ENCODE data around the gene CEACAM19.
"Not testable (repeated sequence)": the region's sequence is repeated elsewhere in the genome, so short reads cannot be mapped to it uniquely, and the experiment has no call there.

CEACAM19 gene

DNA sequence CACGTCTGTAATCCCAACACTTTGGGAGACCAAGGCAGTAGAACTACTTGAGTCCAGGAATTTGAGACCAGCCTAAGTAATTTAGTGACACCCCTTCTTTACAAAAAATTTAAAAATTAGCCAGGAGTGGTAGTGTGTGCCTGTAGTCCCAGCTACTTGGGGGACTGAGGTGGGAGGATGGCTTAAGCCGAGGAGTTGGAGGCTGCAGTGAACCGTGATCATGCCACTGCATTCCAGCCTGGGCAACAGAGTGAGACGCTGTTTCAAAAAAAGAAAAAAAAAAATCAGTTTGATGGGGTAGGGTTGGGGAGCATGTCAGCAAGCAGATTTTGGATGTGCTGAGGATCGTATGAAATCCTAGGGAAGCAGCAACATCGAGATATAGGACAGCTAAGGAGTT, 4.2 kb downstream of the CEACAM19 start:
- DNase-seq (ENCODE audit: low spot score): no peak

GRCh38 chr19:44677019-44677811, 5.9 kb downstream of the CEACAM19 start:
- DNase-seq (ENCODE audit: low spot score): peak; percentile 30

- DNase-seq (ENCODE audit: low spot score): no peak
These were observed 9.3 kb downstream of the CEACAM19 start for GRCh38 chr19:44680536-44680935.

- no peak for DNase-seq (ENCODE audit: low spot score)
These were observed 10.9 kb downstream of the CEACAM19 start for GRCh38 chr19:44681992-44682790.

- no peak for DNase-seq (ENCODE audit: low spot score)
These were observed 11.5 kb downstream of the CEACAM19 start for GRCh38 chr19:44682807-44683206.

- no peak for DNase-seq (ENCODE audit: low spot score)
These were observed 12.3 kb downstream of the CEACAM19 start for GRCh38 chr19:44683434-44684210.

- DNase-seq (ENCODE audit: low spot score): not testable (repeated sequence)
These were observed 13.1 kb downstream of the CEACAM19 start for GRCh38 chr19:44684396-44684795.

DNA sequence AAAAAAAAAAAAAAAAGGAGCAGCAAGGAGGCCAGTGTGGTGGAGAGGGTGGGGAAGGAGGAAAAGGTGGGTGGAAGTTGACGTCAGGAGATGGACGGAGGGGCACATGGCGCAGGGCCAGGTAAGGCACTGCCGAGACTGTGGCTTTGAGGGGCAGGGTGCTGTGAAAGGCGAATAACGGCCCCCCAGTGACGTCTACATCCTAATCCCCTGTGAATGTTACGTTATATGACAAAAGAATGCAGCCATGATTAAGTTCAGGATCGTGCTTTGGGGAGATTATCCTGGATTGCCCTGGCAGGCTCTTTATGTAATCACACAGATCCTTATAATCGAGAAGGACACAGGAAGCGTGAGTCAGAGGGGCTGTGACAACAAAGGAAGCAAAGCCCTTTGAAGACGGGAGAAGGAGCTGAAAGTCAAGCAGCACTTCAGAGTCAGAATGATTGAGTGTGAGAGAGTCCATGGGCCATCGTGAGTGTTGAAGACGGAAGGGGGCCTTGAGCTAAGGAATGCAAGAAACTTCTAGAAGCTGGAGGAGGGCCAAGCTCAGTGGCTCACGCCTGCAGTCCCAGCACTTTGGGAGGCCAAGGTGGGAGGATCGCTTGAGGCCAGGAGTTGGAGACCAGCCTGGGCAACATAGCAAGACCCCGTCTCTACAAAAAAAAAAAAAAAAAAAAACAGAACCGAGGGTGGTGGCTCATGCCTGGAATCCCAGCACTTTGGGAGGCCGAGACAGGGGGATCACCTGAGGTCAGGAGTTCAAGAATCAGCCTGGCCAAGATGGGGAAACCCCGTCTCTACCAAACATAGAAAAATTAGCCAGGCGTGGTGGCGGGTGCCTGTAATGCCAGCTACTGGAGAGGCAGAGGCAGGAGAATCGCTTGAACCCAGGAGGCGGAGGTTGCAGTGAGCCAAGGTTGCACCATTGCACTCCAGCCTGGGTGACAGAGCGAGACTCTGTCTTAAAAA, 13.9 kb downstream of the CEACAM19 start:
- peak; percentile 79 for DNase-seq (ENCODE audit: low spot score)

DNA sequence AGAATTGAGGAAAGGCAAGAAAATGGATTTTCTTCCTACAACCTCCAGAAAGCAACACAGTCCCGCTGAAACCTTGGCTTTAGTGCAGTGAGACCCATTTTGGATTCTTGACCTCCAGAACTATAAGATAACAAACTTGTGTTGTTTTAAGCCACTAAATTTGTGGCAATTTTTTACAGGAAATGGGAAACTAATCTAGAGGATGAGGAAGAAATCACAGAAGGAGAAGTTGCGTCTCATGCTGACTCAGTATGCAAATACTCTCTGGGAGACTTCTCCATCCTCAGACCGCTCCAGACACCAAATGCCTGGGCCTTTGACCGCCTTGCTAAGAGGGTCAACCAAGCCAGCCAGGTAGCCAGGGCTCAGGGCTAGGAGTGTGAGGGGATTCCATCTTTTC, 14.6 kb downstream of the CEACAM19 start:
- peak; percentile 17 for DNase-seq (ENCODE audit: low spot score)

GRCh38 chr19:44686896-44687295, 15.6 kb downstream of the CEACAM19 start:
- no peak for DNase-seq (ENCODE audit: low spot score)

DNA sequence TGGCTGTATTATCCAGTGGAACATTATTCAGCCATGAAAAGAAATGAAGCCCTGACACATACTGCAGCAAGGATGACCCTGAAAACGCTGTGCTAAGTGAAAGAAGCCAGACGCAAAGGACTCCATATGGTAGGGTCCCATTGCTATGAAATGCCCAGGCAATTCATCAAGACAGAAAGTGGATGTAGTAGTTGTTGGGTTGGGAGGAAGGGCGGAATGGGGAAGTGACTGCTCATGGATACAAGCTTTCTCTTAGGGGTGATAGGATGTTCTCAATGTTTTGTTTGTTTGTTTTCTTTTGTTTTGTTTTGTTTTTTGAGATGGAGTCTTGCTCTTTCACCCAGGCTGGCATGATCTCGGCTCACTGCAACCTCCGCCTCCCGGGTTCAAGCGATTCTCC, 16.6 kb downstream of the CEACAM19 start:
- no peak for DNase-seq (ENCODE audit: low spot score)

DNA sequence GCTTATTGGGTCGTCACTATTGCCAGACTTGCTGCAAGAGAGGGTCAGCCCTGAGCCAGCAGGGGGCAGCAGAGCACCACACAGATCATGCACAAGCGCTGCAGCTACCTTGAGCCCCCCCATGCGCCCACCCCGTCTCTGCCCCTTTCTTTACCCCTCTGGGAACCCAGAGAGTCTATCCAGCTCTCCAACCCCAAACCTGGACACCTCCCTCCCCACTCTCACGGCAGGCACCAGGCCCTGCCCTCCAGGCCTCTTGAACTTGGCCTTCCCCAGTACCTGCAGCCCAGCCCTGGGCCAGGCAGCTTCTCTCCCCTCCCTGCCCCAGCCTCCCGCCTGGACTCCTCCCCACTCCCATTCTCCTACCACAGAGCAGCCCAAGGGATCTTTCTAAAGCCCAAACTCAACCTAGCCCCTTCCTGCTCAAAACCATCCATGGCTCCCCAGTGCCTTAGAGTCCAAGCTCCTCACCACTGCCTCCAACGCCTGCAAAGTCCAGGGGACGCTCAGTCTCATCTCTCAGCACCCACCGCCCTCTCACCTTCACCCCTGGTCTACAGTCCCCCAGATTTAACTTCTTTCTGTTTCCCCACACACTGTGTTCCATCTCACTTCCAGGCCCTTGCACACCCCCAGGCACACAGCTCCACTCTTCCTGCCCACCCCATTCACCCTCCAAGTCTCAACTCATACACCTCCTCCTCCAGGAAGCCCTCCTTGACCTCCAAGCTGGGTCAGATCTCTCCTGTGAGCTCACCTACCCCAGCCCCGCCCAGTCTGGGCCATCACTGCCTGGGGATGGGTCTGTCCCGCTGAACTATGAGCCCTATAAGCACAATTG, 18.2 kb downstream of the CEACAM19 start:
- peak; percentile 69 for DNase-seq (ENCODE audit: low spot score)

GRCh38 chr19:44690131-44690440, 18.8 kb downstream of the CEACAM19 start:
- no peak for DNase-seq (ENCODE audit: low spot score)

DNA sequence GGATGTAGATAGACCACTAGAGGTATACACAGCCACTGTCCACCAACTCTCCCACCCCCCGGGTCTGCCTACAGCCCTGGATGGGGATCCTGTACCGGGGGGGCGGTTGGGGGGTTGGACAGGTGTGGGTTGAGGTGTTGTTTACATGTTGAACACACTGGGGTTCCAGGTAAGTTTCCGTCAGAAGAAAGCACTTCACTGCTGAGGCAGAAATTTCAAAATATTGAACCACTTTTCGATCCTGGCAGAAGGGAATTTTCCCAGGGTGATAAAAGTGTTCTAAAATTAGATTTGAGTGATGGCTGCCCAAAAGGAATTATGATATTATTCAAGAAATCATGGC, 21.1 kb downstream of the CEACAM19 start:
- no peak for DNase-seq (ENCODE audit: low spot score)

- DNase-seq (ENCODE audit: low spot score): no peak
These were observed 22.9 kb downstream of the CEACAM19 start for GRCh38 chr19:44694184-44694579.

DNA sequence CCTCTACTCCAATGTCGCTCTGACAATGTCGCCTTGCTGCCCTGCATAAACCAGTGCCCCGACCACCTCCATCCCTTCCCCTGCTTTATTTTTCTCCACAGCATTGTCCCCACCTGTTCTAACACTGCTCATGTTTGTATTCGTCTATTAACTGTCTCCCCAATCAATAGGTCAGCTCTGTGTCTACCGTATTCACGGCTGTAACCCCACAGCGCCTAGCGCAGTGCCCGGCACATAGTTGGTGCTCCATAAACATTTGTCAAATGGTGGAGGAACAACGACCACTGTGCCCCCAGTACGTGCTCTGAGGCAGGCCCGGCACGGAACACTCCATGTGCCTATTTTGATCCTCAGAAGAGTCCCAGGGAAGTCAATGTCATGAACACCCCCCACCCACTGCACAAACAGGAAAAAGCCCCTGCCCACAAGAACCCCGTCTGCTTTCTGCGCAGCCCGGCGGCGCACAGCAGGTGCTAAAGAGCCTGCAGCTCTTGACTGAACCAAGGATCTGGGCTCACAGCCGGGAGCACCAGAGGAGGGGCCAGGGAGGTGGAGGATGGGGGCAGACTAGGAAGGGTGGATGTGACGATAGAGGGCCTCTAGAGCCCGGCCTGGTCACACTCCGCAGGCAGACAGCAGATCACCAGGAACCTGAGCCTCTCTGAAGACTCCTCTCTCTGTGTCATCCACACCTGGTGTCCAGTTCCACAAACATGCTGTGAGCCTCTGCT, 25.8 kb downstream of the CEACAM19 start:
- DNase-seq (ENCODE audit: low spot score): no peak

- DNase-seq (ENCODE audit: low spot score): no peak
These were observed 26.4 kb downstream of the CEACAM19 start for GRCh38 chr19:44697670-44698034.

DNA sequence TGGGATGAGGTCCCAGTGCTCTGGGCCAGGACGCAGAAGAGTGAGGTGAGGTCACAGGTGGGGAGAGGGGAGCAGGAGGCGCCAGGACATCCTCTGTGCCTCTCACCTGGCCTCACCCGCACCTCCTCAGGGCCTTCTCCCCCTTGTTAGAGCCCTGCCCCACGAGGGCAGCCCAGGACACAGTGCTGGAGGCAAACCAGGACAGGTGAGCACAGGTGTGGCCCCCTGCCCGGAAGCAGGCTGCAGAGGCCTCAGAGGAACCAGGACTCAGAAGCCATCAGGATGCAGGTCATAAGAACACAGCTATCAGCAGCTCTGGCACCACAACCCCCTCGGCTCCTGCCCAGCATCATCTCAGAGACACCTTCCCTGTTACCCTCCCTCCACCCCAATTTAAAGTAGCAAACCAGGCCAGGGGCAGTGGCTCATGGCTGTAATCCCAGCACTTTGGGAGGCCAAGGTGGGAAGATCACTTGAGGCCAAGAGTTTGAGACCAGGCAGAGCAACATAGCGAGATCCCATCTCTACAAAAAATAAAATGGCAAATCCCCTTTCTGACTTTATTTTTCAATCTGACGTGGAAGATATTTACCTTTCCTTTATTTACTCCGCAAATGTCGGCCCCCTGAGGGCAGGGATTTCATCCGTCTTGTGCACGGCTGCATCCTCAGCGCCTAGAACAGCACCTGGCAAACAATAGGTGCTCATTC, 27.4 kb downstream of the CEACAM19 start, which contains the start of gene CEACAM16:
Gene CEACAM16, plus strand, starts transcription at position 660 of the 710 bp plus-strand sequence. CDS start 2,306 bp downstream, outside the sequence.
- DNase-seq (ENCODE audit: low spot score): no peak

GRCh38 chr19:44700547-44700946, 29.3 kb downstream of the CEACAM19 start:
- DNase-seq (ENCODE audit: low spot score): no peak

Measured in AG08395 (cell line).